Testis (tissue), 3 donors: ENCODE results near the gene CNNM4. TPM values are rescaled to one million over a fixed set of nuclear protein-coding genes. Genes with fewer than 3 reads are reported as not detected.

Source experiments
- DNase-seq: peaks from one replicate; pipeline ENCODE4 v3.0.0-alpha.2; 2019
- H3K27ac ChIP-seq, 2 donors: fragments of 200-600 bp; sonication (generic); one replicate each; pipeline ENCODE4 v1.5.1; 2019
- H3K27me3 ChIP-seq: fragments of 200-600 bp; sonication (generic); one replicate; pipeline ENCODE4 v1.5.1; 2019
- H3K36me3 ChIP-seq: fragments of 200-600 bp; sonication (generic); one replicate; pipeline ENCODE4 v1.5.1; 2017; ENCODE audit warnings: low read depth; ENCODE audit errors: missing control alignments
- H3K4me1 ChIP-seq: fragments of 200-600 bp; sonication (generic); one replicate; pipeline ENCODE4 v1.5.1; 2019
- H3K4me3 ChIP-seq, 2 donors: fragments of 200-600 bp; sonication (generic); one replicate each; pipeline ENCODE4 v1.5.1; 2017 to 2019
- H3K9me3 ChIP-seq: fragments of 200-600 bp; sonication (generic); one replicate; pipeline ENCODE4 v1.5.1; 2017
- POLR2A ChIP-seq: fragments of 450-650 bp; IDR thresholded peaks from one replicate; pipeline ENCODE4 v1.6.1; 2017; ENCODE audit warnings: antibody characterized with exemption, mild to moderate bottlenecking, moderate library complexity
- WGBS, 2 donors: methylation state at CpG; one replicate each; pipeline ENCODE4 v1.1.5; 2018; 5-methylcytosine and 5-hydroxymethylcytosine counted together
- intact Hi-C: fragments of 100-400 bp; cut with DNase I; formaldehyde crosslinking; loops from one replicate; pipeline ENCODE4 v1.15.1; 2023; ENCODE audit warnings: low total_unique reads
- polyA plus RNA-seq: library from polyadenylated mRNA; stranded (reverse); fragments of 350-450 nt; fragmentation: Illumina TruSeq; extraction: RNeasy Lipid Tissue Mini Kit (QIAGEN cat#74804); gene quantifications from one replicate; pipeline ENCODE4 v1.2.3, GENCODE V29; 2014; ENCODE audit warnings: low read depth, low replicate concordance; ENCODE audit not compliant: insufficient read depth
- total RNA-seq, 2 donors: library from RNA; depleted of rRNA; stranded (reverse); fragments of >200 nt; gene quantifications; one replicate each; pipeline ENCODE4 v1.2.3, GENCODE V29; 2016
- TF ChIP-seq, protein P1 (sequence below), 3 experiments: fragments of 450-650 bp in 2 of 3; fragments of 200-600 bp in 1 of 3; sonication (generic) in 1 of 3; IDR thresholded peaks; one replicate each; pipeline ENCODE4 v1.5.1; 2016 to 2019; ENCODE audit warnings: antibody characterized with exemption in 3 of 3, mild to moderate bottlenecking in 2 of 3, moderate library complexity in 1 of 3

CNNM4 gene
- total and polyA plus RNA-seq, 3 donors from 2014 or later, result 18.0 to 21.8 (median 18.4) TPM

DNA sequence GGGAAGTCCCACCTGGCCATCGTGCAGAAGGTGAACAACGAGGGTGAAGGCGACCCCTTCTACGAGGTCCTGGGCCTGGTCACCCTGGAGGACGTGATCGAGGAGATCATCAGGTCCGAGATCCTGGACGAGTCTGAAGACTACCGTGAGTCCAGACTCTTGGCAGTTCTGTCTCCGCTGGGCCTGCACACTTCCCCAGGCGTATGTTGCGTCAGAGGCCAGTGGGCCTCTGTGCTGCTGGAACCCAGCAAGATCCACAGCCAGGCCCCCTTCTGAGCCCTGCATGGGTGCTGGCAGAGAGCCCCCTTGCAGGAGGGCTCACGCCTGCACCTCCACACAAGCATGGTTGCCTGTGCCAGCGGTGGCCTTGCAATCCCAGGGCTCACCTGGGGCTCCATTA lies 64.4 kb downstream of the CNNM4 start:
- no peaks in the 10 kb centered on the region for H3K4me1 ChIP-seq
- intact Hi-C loops, result no loop called here
- no peaks in the 10 kb centered on the region for H3K36me3 ChIP-seq
- 93 to 94% methylated on average over 8 to 14 of the region's 14 CpGs for WGBS, 2 donors
- H3K27me3 ChIP-seq, result no peaks in the 10 kb centered on the region
- DNase-seq, result no peak
- H3K9me3 ChIP-seq, result no peaks in the 10 kb centered on the region
- TF ChIP-seq, protein P1, sequence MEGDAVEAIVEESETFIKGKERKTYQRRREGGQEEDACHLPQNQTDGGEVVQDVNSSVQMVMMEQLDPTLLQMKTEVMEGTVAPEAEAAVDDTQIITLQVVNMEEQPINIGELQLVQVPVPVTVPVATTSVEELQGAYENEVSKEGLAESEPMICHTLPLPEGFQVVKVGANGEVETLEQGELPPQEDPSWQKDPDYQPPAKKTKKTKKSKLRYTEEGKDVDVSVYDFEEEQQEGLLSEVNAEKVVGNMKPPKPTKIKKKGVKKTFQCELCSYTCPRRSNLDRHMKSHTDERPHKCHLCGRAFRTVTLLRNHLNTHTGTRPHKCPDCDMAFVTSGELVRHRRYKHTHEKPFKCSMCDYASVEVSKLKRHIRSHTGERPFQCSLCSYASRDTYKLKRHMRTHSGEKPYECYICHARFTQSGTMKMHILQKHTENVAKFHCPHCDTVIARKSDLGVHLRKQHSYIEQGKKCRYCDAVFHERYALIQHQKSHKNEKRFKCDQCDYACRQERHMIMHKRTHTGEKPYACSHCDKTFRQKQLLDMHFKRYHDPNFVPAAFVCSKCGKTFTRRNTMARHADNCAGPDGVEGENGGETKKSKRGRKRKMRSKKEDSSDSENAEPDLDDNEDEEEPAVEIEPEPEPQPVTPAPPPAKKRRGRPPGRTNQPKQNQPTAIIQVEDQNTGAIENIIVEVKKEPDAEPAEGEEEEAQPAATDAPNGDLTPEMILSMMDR (IDR thresholded peaks at IDR 0.05), result no peak
- no peak for TF ChIP-seq POLR2A
- no peak overlapping the region for H3K27ac ChIP-seq
- H3K4me3 ChIP-seq, result no peak overlapping the region

DNA sequence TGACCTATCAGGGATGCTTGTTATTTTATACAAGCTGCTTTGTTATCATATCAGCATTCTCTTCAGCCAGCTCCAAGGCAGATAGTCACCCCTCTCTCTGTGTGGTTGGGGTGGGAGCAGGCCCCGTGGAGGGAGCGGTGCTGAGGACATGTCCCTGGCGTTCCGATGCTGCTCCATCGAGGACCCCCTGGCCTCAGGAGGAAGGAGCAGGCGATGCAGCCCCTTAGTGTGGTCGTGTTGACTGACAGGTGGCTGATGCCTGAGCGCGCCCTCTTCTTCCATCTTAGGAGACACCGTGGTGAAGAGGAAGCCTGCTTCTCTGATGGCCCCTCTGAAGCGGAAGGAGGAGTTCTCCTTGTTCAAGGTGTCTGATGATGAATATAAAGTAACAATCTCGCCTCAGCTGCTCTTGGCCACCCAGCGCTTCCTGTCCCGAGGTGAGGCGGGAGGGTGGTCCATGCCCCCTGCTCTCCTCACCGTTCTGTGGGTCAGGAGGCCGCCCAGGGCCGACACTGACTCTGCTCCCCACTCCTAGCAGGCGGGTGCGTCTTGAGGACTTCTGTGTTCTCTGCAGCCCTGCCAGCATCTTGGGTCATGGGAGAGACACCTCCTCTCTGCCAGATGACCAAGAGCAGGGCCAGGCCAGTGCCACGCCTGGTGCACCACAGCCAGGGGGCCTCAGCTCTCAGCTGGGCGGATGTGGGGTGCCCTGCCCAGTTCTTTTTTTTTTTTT lies 66.0 kb downstream of the CNNM4 start:
- DNase-seq, result no peak
- H3K27me3 ChIP-seq, result no peaks in the 10 kb centered on the region
- intact Hi-C loops, result no loop called here
- no peak overlapping the region for H3K4me3 ChIP-seq
- H3K36me3 ChIP-seq, result no peaks in the 10 kb centered on the region
- H3K4me1 ChIP-seq, result no peaks in the 10 kb centered on the region
- 88 to 90% methylated on average over 21 to 22 of the region's 22 CpGs for WGBS, 2 donors
- TF ChIP-seq POLR2A, result no peak
- TF ChIP-seq, protein P1 (IDR thresholded peaks at IDR 0.05), result no peak
- no peak overlapping the region for H3K27ac ChIP-seq
- no peaks in the 10 kb centered on the region for H3K9me3 ChIP-seq

DNA sequence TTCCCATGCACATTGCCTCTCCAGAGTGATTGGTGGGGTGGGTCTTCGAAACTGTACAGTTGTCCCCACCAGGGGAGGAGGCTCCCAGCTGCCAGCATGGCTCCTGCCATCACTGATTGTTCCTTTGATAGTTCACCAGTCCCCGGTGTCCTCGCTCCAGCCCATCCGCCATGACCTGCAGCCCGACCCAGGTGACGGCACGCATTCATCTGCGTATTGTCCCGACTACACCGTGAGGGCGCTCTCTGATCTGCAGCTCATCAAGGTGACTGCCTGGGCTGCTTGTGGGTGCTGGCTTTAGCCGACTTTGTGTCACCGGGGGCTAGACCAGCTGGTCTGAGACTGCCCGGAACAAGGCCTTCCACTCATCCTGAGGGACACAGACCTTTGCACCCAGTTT lies 67.7 kb downstream of the CNNM4 start:
- Histone ChIP-seq H3K4me1 (peaks cover 13% of the 10 kb centered on the region), H3K27ac (no peak overlapping the region), H3K4me3 (no peak overlapping the region), H3K9me3 (no peaks in the 10 kb centered on the region), H3K36me3 (no peaks in the 10 kb centered on the region), H3K27me3 (no peaks in the 10 kb centered on the region)
- WGBS, 2 donors, result 98% methylated on average over 11 to 14 of the region's 14 CpGs
- TF ChIP-seq, protein P1 (IDR thresholded peaks at IDR 0.05), result no peak
- no peak for TF ChIP-seq POLR2A
- intact Hi-C loops, result no loop called here
- no peak for DNase-seq

DNA sequence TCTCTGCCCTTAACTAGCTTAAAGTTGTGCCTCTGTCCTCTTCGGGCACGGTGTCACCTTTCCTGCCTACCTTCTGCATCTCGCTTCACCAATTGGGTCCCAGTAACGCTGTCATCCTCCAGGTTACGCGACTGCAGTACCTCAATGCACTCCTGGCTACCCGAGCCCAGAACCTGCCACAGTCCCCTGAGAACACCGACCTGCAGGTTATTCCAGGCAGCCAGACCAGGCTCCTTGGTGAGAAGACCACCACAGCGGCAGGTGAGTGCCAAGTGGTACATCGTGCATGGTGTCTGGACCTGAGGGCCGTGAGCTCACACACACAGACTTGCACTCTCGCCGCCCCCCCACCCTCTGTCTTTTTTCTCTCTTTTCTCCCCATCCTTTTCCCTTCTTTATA lies 68.2 kb downstream of the CNNM4 start:
- Histone ChIP-seq H3K4me3 (no peak overlapping the region), H3K4me1 (peaks cover 14% of the 10 kb centered on the region), H3K36me3 (no peaks in the 10 kb centered on the region), H3K27me3 (no peaks in the 10 kb centered on the region), H3K27ac (no peak overlapping the region), H3K9me3 (no peaks in the 10 kb centered on the region)
- no peak for DNase-seq
- intact Hi-C loops, result no loop called here
- WGBS, 2 donors, result 96 to 98% methylated on average over 9 to 13 of the region's 13 CpGs
- TF ChIP-seq POLR2A, result no peak
- TF ChIP-seq, protein P1 (IDR thresholded peaks at IDR 0.05), result no peak

DNA sequence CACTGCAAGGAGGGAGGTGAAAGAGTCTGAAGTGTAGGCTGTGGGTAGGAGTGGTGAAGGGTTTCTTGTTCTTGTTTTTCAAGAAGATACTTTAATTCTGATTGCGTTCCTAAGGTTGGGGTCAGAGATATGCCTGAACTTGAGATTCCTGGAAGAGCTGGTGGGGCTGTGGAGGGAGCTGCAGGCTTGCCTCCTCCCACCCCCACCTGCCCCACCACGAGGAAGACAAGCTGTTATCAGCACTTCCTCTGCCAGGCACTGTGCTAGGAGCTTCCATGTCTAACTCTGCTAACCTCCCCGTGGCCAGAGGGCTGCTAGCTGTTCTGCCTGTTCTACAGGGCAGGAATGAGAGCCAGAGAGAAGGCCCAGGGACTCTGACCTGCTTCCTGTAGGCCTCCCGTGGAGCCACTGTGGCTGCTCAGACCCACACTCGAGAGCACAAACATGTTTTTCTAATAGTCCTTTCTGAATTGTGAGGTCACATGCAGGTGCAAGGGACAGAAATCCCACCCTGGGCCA lies 69.4 kb downstream of the CNNM4 start:
- Histone ChIP-seq H3K4me1 (peaks cover 14% of the 10 kb centered on the region), H3K9me3 (no peaks in the 10 kb centered on the region), H3K27me3 (no peaks in the 10 kb centered on the region), H3K27ac (no peak overlapping the region), H3K36me3 (no peaks in the 10 kb centered on the region), H3K4me3 (no peak overlapping the region)
- no peak for TF ChIP-seq POLR2A
- TF ChIP-seq, protein P1 (IDR thresholded peaks at IDR 0.05), result no peak
- no peak for DNase-seq
- intact Hi-C loops, result no loop called here
- WGBS, 2 donors, result 46 to 67% methylated on average over 5 of the region's 5 CpGs
